HK-2 (cell line): Measurements from ENCODE around the gene NRXN3.

Experiments
- DNase-seq: peaks from one replicate; pipeline ENCODE4 v3.0.0-alpha.2; 2018; ENCODE audit not compliant: unreplicated experiment

NRXN3 gene

GRCh38 chr14:79629411-79630287 is 1459.5 kb downstream of the NRXN3 start:
- peak; percentile 12 for DNase-seq

- DNase-seq, result no peak
Measured at GRCh38 chr14:79630288-79630960, 1460.3 kb downstream of the NRXN3 start.

GRCh38 chr14:79631276-79631675 is 1461.1 kb downstream of the NRXN3 start:
- no peak for DNase-seq

GRCh38 chr14:79638672-79639266 is 1468.6 kb downstream of the NRXN3 start:
- no peak for DNase-seq

GRCh38 chr14:79639613-79640012 is 1469.4 kb downstream of the NRXN3 start:
- DNase-seq, result no peak

- no peak for DNase-seq
Measured at GRCh38 chr14:79641371-79641770, 1471.2 kb downstream of the NRXN3 start.

- no peak for DNase-seq
Measured at GRCh38 chr14:79643132-79643531, 1473.0 kb downstream of the NRXN3 start.

- DNase-seq, result no peak
Measured at GRCh38 chr14:79645753-79646362, 1475.7 kb downstream of the NRXN3 start.

- no peak for DNase-seq
Measured at GRCh38 chr14:79649856-79650255, 1479.7 kb downstream of the NRXN3 start.

- no peak for DNase-seq
Measured at GRCh38 chr14:79652513-79653307, 1482.5 kb downstream of the NRXN3 start.

- DNase-seq, result no peak
Measured at GRCh38 chr14:79656056-79656455, 1485.9 kb downstream of the NRXN3 start.

- no peak for DNase-seq
Measured at GRCh38 chr14:79656496-79656895, 1486.3 kb downstream of the NRXN3 start.

- no peak for DNase-seq
Measured at GRCh38 chr14:79658221-79658620, 1488.0 kb downstream of the NRXN3 start.

GRCh38 chr14:79658769-79659168 is 1488.6 kb downstream of the NRXN3 start:
- DNase-seq, result no peak

- DNase-seq, result no peak
Measured at GRCh38 chr14:79660053-79660939, 1490.1 kb downstream of the NRXN3 start.

GRCh38 chr14:79661752-79662151 is 1491.6 kb downstream of the NRXN3 start:
- no peak for DNase-seq

- no peak for DNase-seq
Measured at GRCh38 chr14:79663453-79663852, 1493.3 kb downstream of the NRXN3 start.

- no peak for DNase-seq
Measured at GRCh38 chr14:79665556-79665955, 1495.4 kb downstream of the NRXN3 start.

- DNase-seq, result no peak
Measured at GRCh38 chr14:79668951-79669350, 1498.8 kb downstream of the NRXN3 start.

- DNase-seq, result no peak
Measured at GRCh38 chr14:79670811-79671210, 1500.6 kb downstream of the NRXN3 start.
